Transverse colon (tissue), 4 donors: ENCODE data around the gene CXXC1. TPM values are rescaled to one million over a fixed set of nuclear protein-coding genes. Genes with fewer than 3 reads are reported as not detected.
"Not testable (repeated sequence)": the region's sequence is repeated elsewhere in the genome, so short reads cannot be mapped to it uniquely, and the experiment has no call there.

ENCODE experiments used
- DNase-seq: peaks from one replicate; pipeline ENCODE4 v3.0.0-alpha.2; 2019
- H3K27ac ChIP-seq, 4 donors: fragments of 200-600 bp; sonication (generic); 2 replicates each; pipeline ENCODE4 v1.5.1; 2016 to 2018; ENCODE audit warnings: inconsistent platforms in 4 of 4
- H3K27me3 ChIP-seq: fragments of 200-600 bp; sonication (generic); 2 replicates; pipeline ENCODE4 v1.5.1; 2017; ENCODE audit warnings: inconsistent platforms
- H3K36me3 ChIP-seq, 4 donors: fragments of 200-600 bp; sonication (generic); 2 replicates each; pipeline ENCODE4 v1.5.1; 2017 to 2019; ENCODE audit warnings: inconsistent platforms in 4 of 4
- H3K4me1 ChIP-seq, 4 donors: fragments of 200-600 bp; sonication (generic); 2 replicates each; pipeline ENCODE4 v1.5.1; 2017 to 2020; ENCODE audit warnings: inconsistent platforms in 4 of 4
- H3K4me3 ChIP-seq, 4 donors: fragments of 200-600 bp; sonication (generic); 1 replicate in 1 of 4; 2 replicates in 3 of 4; pipeline versions ENCODE4 v1.5.1 to v1.6.1; 2017 to 2019; ENCODE audit warnings: inconsistent platforms in 4 of 4
- H3K9me3 ChIP-seq, 2 donors: fragments of 200-600 bp; sonication (generic); 2 replicates each; pipeline ENCODE4 v1.5.1; 2017 to 2019; ENCODE audit warnings: inconsistent platforms in 2 of 2
- CTCF ChIP-seq, 5 experiments: fragments of 200-600 bp in 3 of 5; fragments of 450-650 bp in 2 of 5; sonication (generic) in 3 of 5; IDR thresholded peaks; 1 replicate in 2 of 5; 2 replicates in 3 of 5; pipeline ENCODE4 v1.5.1; 2016 to 2017; ENCODE audit warnings: antibody characterized with exemption in 5 of 5, inconsistent platforms in 3 of 5, mild to moderate bottlenecking in 2 of 5, moderate library complexity in 1 of 5
- EP300 ChIP-seq: sonication (generic); formaldehyde crosslinking; IDR thresholded peaks from one replicate; pipeline ENCODE4 v1.6.1; 2017; ENCODE audit warnings: antibody characterized with exemption, low read depth
- POLR2A ChIP-seq: fragments of 450-650 bp; IDR thresholded peaks from one replicate; pipeline ENCODE4 v1.6.1; 2016; ENCODE audit warnings: antibody characterized with exemption, mild to moderate bottlenecking, moderate library complexity
- POLR2AphosphoS5 ChIP-seq, 3 donors: sonication (generic); formaldehyde crosslinking; IDR thresholded peaks; one replicate each; pipeline ENCODE4 v1.6.1; 2016; ENCODE audit warnings: antibody characterized with exemption in 3 of 3
- WGBS, 2 donors: methylation state at CpG; one replicate each; pipeline ENCODE4 v1.1.5; 2018; ENCODE audit warnings: low coverage in 1 of 2; 5-methylcytosine and 5-hydroxymethylcytosine counted together
- in situ Hi-C, 4 donors: fragments of 200-750 bp; cut with MboI; loops; one replicate each; pipeline versions ENCODE4 v1.15.0 to v1.15.1; 2017; ENCODE audit warnings: low sequenced_read_pairs in 3 of 4, low pct_ligation_motif_present in 1 of 4, low pct_unique_long_range_greater_than_20kb in 1 of 4
- intact Hi-C: fragments of 100-400 bp; cut with DNase I; formaldehyde crosslinking; loops from one replicate; pipeline ENCODE4 v1.15.1; 2023; ENCODE audit warnings: low total_unique reads
- total RNA-seq, 4 donors: library from RNA; depleted of rRNA; stranded (reverse); fragments of >200 nt; gene quantifications; one replicate each; pipeline ENCODE4 v1.1.0, GENCODE V29; 2016

CXXC1 gene
- total RNA-seq, 4 donors from 2014 or later = 68.9 to 234 (median 117) TPM

DNA sequence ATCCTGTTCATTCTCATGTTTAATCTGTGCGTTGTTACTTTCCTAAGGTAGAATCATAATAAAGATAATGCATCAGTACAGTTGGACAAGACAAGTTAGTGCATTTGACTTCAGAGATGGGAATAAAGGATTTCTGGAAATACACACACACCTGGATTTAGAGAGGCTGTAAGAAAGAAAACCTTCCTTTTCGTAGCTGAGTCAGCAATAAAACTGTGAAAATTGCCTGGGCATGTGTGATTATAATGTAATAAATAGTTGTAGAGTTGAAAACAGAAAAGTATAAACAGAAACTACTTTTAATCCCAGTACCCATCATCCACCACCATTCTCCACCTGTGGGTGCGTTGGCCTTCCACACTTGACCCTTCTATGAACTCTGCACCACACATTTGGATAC is 36.6 kb downstream of the CXXC1 start:
- H3K27me3 ChIP-seq = no peaks in the 10 kb centered on the region
- no peak for TF ChIP-seq POLR2AphosphoS5 (IDR thresholded peaks at IDR 0.05)
- no peak for TF ChIP-seq POLR2A
- no peak for TF ChIP-seq CTCF (IDR thresholded peaks at IDR 0.05)
- TF ChIP-seq EP300 = no peak

DNA sequence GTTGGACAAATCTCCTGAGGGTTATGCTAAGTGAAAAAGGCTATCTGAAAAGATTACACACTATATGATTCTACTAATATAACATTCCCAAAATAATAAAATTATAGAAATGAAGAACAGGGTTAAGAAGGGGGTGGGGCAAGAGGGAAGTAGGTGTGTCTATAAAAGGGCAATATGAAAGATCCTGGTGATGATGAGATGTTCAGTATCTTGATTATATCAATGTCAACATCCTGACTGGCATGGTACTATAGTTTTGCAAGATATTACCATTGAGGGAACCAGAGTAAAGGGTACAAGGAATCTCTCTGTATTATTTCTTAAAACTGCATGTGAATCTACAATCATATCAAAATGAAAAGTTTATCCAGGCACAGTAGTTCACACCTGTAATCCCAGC is 37.9 kb downstream of the CXXC1 start:
- in situ Hi-C loops (no loop called here), intact Hi-C loops (no loop called here)
- Histone ChIP-seq H3K36me3 (no peaks in the 10 kb centered on the region), H3K27ac (no peak overlapping the region), H3K4me3 (no peak overlapping the region), H3K9me3 (no peaks in the 10 kb centered on the region), H3K27me3 (no peaks in the 10 kb centered on the region), H3K4me1 (no peaks in the 10 kb centered on the region)
- DNase-seq = no peak
- no peak for TF ChIP-seq CTCF (IDR thresholded peaks at IDR 0.05)
- TF ChIP-seq EP300 = no peak

More for the DNA sequence above, 36.6 kb downstream of the CXXC1 start:
- in situ Hi-C loops (no loop called here), intact Hi-C loops (no loop called here)
- WGBS, 2 donors = 74 to 75% methylated on average over 3 of the region's 3 CpGs
- Histone ChIP-seq H3K36me3 (no peaks in the 10 kb centered on the region), H3K4me3 (no peak overlapping the region), H3K4me1 (no peaks in the 10 kb centered on the region), H3K27ac (no peak overlapping the region), H3K9me3 (no peaks in the 10 kb centered on the region)
- no peak for DNase-seq

- H3K4me1 ChIP-seq = no peaks in the 10 kb centered on the region
- in situ Hi-C loops (no loop called here), intact Hi-C loops (no loop called here)
- H3K9me3 ChIP-seq = no peaks in the 10 kb centered on the region
- DNase-seq = no peak
- TF ChIP-seq POLR2AphosphoS5 (IDR thresholded peaks at IDR 0.05) (no peak), EP300 (no peak), POLR2A (no peak), CTCF (IDR thresholded peaks at IDR 0.05) (no peak)
- H3K27me3 ChIP-seq = no peaks in the 10 kb centered on the region
- H3K36me3 ChIP-seq = no peaks in the 10 kb centered on the region
- no peak overlapping the region for H3K27ac ChIP-seq
- no peak overlapping the region for H3K4me3 ChIP-seq
Measured at GRCh38 chr18:50247561-50247960, 39.9 kb downstream of the CXXC1 start.

DNA sequence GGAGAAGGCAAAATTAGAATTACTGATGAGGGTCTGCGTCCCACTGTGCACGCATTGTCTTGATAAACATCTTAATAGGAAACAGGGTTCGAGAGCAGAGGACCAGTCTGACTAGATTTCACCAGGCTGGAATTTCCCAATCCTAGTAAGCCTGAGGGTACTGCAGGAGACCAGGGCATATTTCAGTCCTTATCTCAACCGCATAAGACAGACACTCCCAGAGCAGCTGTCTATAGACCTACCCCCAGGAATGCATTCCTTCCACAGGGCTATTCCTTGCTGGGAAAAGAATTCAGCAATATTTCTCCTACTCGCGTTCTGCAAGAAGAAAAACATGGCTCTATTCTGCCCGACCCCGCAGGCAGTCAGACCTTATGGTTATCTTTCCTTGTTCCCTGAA is 45.7 kb downstream of the CXXC1 start:
- H3K27ac ChIP-seq, H3K27me3 ChIP-seq, intact Hi-C loops, DNase-seq, in situ Hi-C loops, H3K4me3 ChIP-seq, H3K36me3 ChIP-seq, H3K9me3 ChIP-seq, H3K4me1 ChIP-seq: not testable (repeated sequence)
- 67 to 74% methylated on average over 4 to 8 of the region's 8 CpGs for WGBS, 2 donors

- no peak for DNase-seq
- Histone ChIP-seq H3K4me3 (no peak overlapping the region), H3K27me3 (no peaks in the 10 kb centered on the region), H3K9me3 (peaks cover 0 to 6% of the 10 kb centered on the region in 2 donors), H3K27ac (no peak overlapping the region), H3K4me1 (no peaks in the 10 kb centered on the region), H3K36me3 (no peaks in the 10 kb centered on the region)
- intact Hi-C loops (no loop called here), in situ Hi-C loops (no loop called here)
- 83 to 100% methylated on average over 1 to 3 of the region's 3 CpGs for WGBS, 2 donors
- TF ChIP-seq POLR2A (no peak), CTCF (IDR thresholded peaks at IDR 0.05) (no peak), EP300 (no peak), POLR2AphosphoS5 (IDR thresholded peaks at IDR 0.05) (no peak)
Measured at GRCh38 chr18:50240080-50240563, 47.4 kb downstream of the CXXC1 start.
